Ishikawa (cell line): ENCODE data around the gene BTNL3.

Experiments used
- CEBPB ChIP-seq: IDR thresholded peaks from 2 replicates; pipeline ENCODE4 v1.6.1; 2012
- CREB1 ChIP-seq: IDR thresholded peaks from 2 replicates; pipeline ENCODE4 v1.6.1; 2012; ENCODE audit warnings: low read depth
- EGR1 ChIP-seq: IDR thresholded peaks from 2 replicates; pipeline ENCODE4 v1.6.1; 2012
- EP300 ChIP-seq: IDR thresholded peaks from 2 replicates; pipeline ENCODE4 v1.6.1; 2012; ENCODE audit warnings: borderline replicate concordance
- FOXM1 ChIP-seq: IDR thresholded peaks from 2 replicates; pipeline ENCODE4 v1.6.1; 2012; ENCODE audit warnings: low read depth, borderline replicate concordance
- MAX ChIP-seq: IDR thresholded peaks from 2 replicates; pipeline ENCODE4 v1.6.1; 2012
- NFIC ChIP-seq: IDR thresholded peaks from 2 replicates; pipeline ENCODE4 v1.6.1; 2012
- RAD21 ChIP-seq: IDR thresholded peaks from 2 replicates; pipeline ENCODE4 v1.6.1; 2012; ENCODE audit warnings: low read depth
- REST ChIP-seq: IDR thresholded peaks from 2 replicates; pipeline ENCODE4 v1.6.1; 2012; ENCODE audit warnings: low read depth, mild to moderate bottlenecking
- TAF1 ChIP-seq: IDR thresholded peaks from 2 replicates; pipeline ENCODE4 v1.6.1; 2012; ENCODE audit warnings: low read depth, mild to moderate bottlenecking
- TCF12 ChIP-seq: IDR thresholded peaks from 2 replicates; pipeline ENCODE4 v1.6.1; 2012; ENCODE audit warnings: low read depth
- TEAD4 ChIP-seq: IDR thresholded peaks from 2 replicates; pipeline ENCODE4 v1.6.1; 2012
- USF1 ChIP-seq: IDR thresholded peaks from 2 replicates; pipeline ENCODE4 v1.6.1; 2012
- YY1 ChIP-seq: IDR thresholded peaks from 2 replicates; pipeline ENCODE4 v1.6.1; 2012; ENCODE audit warnings: low read depth
- ZBTB7A ChIP-seq: IDR thresholded peaks from 2 replicates; pipeline ENCODE4 v1.6.1; 2012; ENCODE audit warnings: low read depth

Gene BTNL3

GRCh38 chr5:181039931-181040630 lies 51.4 kb downstream of the BTNL3 start, which contains the start of gene BTNL9:
Gene BTNL9, plus strand, starts transcription at chr5:181040266. Its CDS starts 5,224 bp downstream, at chr5:181045490.
- no peak for TF ChIP-seq TEAD4
- TF ChIP-seq CREB1 = no peak
- no peak for TF ChIP-seq CEBPB
- no peak for TF ChIP-seq YY1
- TF ChIP-seq ZBTB7A = no peak
- TF ChIP-seq MAX = no peak
- no peak for TF ChIP-seq USF1
- TF ChIP-seq RAD21 = no peak

GRCh38 chr5:181040631-181040945 lies 51.9 kb downstream of the BTNL3 start:
- TF ChIP-seq ZBTB7A (no peak), YY1 (no peak), TCF12 (no peak), USF1 (no peak), NFIC (no peak), TAF1 (no peak), TEAD4 (no peak), RAD21 (no peak), MAX (no peak), FOXM1 (no peak)

- TF ChIP-seq YY1 = no peak
- TF ChIP-seq USF1 = no peak
- no peak for TF ChIP-seq TCF12
- no peak for TF ChIP-seq REST
- no peak for TF ChIP-seq FOXM1
- TF ChIP-seq ZBTB7A = no peak
- TF ChIP-seq CEBPB = no peak
- no peak for TF ChIP-seq CREB1
- no peak for TF ChIP-seq EGR1
- no peak for TF ChIP-seq TAF1
- TF ChIP-seq MAX = no peak
- no peak for TF ChIP-seq EP300
These were observed 52.4 kb downstream of the BTNL3 start for GRCh38 chr5:181041043-181041442.

- TF ChIP-seq TEAD4 (no peak), USF1 (no peak), RAD21 (no peak), MAX (no peak), REST (no peak), NFIC (no peak), CREB1 (no peak), TCF12 (no peak), YY1 (no peak)
These were observed 53.5 kb downstream of the BTNL3 start for GRCh38 chr5:181042036-181042713.

- no peak for TF ChIP-seq EGR1
- no peak for TF ChIP-seq RAD21
- TF ChIP-seq USF1 = no peak
- no peak for TF ChIP-seq YY1
- TF ChIP-seq EP300 = no peak
- no peak for TF ChIP-seq TAF1
- no peak for TF ChIP-seq FOXM1
- TF ChIP-seq REST = no peak
- TF ChIP-seq CREB1 = no peak
- TF ChIP-seq TEAD4 = no peak
- TF ChIP-seq ZBTB7A = no peak
- TF ChIP-seq TCF12 = no peak
- no peak for TF ChIP-seq CEBPB
- TF ChIP-seq NFIC = no peak
- TF ChIP-seq MAX = no peak
These were observed 54.1 kb downstream of the BTNL3 start for GRCh38 chr5:181042722-181043121.
